K562 (cell line): ENCODE measurements around the gene SULT6B1. TPM values are rescaled to one million over a fixed set of nuclear protein-coding genes. Genes with fewer than 3 reads are reported as not detected.

Experiments used
- EP300 ChIP-seq: IDR thresholded peaks from 2 replicates; pipeline ENCODE4 v1.6.1; 2012; ENCODE audit warnings: low read length, improper control_type of control experiment
- ETV1 ChIP-seq: fragments of 450-650 bp; conservative IDR thresholded peaks from 2 replicates; pipeline ENCODE4 v1.6.1; 2016; ENCODE audit warnings: missing genetic modification characterization, control low read depth, low read depth, missing compliant biosample characterization
- HDAC2 ChIP-seq: fragments of 450-650 bp; IDR thresholded peaks from 2 replicates; pipeline ENCODE4 v1.6.1; 2016; ENCODE audit warnings: mild to moderate bottlenecking
- MAFG ChIP-seq: fragments of 450-650 bp; conservative IDR thresholded peaks from 2 replicates; pipeline ENCODE4 v1.6.1; 2016; ENCODE audit warnings: missing genetic modification characterization, missing compliant biosample characterization
- MAFK ChIP-seq: IDR thresholded peaks from 2 replicates; pipeline ENCODE4 v1.6.1; 2011; ENCODE audit warnings: low read length, improper control_type of control experiment
- MTA2 ChIP-seq: fragments of 450-650 bp; IDR thresholded peaks from 2 replicates; pipeline ENCODE4 v1.6.1; 2016; ENCODE audit warnings: low read depth
- SMAD3 ChIP-seq: fragments of 450-650 bp; formaldehyde crosslinking; conservative IDR thresholded peaks from 2 replicates; pipeline ENCODE4 v1.4.0; 2020; ENCODE audit warnings: mild to moderate bottlenecking
- SREBF1 ChIP-seq: fragments of 150-350 bp; IDR thresholded peaks from 2 replicates; pipeline ENCODE4 v1.6.1; 2014; ENCODE audit warnings: antibody characterized with exemption, low read depth, low read length, borderline replicate concordance
- SRSF7 ChIP-seq: fragments of 200-400 bp; formaldehyde crosslinking; optimal IDR thresholded peaks from 2 replicates; pipeline ENCODE3; 2017; ENCODE audit warnings: mild to moderate bottlenecking, low read depth, low read length
- STAT5A ChIP-seq: IDR thresholded peaks from 2 replicates; pipeline ENCODE4 v1.6.1; 2012; ENCODE audit warnings: low read length, inconsistent platforms, borderline replicate concordance
- TAL1 ChIP-seq: fragments of 450-650 bp; IDR thresholded peaks from 2 replicates; pipeline ENCODE4 v1.6.1; 2016; ENCODE audit warnings: mild to moderate bottlenecking
- U2AF1 ChIP-seq: fragments of 200-400 bp; formaldehyde crosslinking; optimal IDR thresholded peaks from 2 replicates; pipeline ENCODE3; 2017; ENCODE audit warnings: mild to moderate bottlenecking, low read depth, low read length, moderate library complexity
- YY1 ChIP-seq, 3 experiments: IDR thresholded peaks; 2 replicates each; pipeline ENCODE4 v1.6.1; 2011; ENCODE audit warnings: low read length in 2 of 3, mild to moderate bottlenecking in 2 of 3, moderate library complexity in 2 of 3, borderline replicate concordance in 1 of 3, control low read depth in 1 of 3, low read depth in 1 of 3; ENCODE audit not compliant: insufficient read depth in 3 of 3, insufficient replicate concordance in 2 of 3, control insufficient read depth in 1 of 3, insufficient read length in 1 of 3; ENCODE audit errors: extremely low read depth in 1 of 3
- ZNF197 ChIP-seq: fragments of 200-800 bp; sonication (Bioruptor generic); IDR thresholded peaks from 2 replicates; pipeline ENCODE4 v1.6.1; 2016; ENCODE audit warnings: low read depth, missing genetic modification characterization, missing compliant biosample characterization
- ZNF583 ChIP-seq: fragments of 250-450 bp; sonication (Bioruptor Pico); IDR thresholded peaks from 2 replicates; pipeline ENCODE4 v1.4.0; 2020
- ZNF77 ChIP-seq: fragments of 250-450 bp; sonication (Bioruptor Pico); IDR thresholded peaks from 2 replicates; pipeline ENCODE4 v1.5.0; 2020
- polyA plus RNA-seq, 8 experiments: library from polyadenylated mRNA; depleted of rRNA in 4 of 8; stranded (reverse) in 5 of 8; unstranded in 3 of 8; fragments of >200 nt; fragmentation: Nextera tagmentation in 2 of 8; fragmentation: Illumina TruSeq in 1 of 8; extraction: Ambion mirVana in 2 of 8; extraction: Trizol in 1 of 8; gene quantifications; 2 replicates each; pipeline versions ENCODE4 v1.2.1 to v1.2.3, GENCODE V29; 2011 to 2014; ENCODE audit warnings: inconsistent platforms in 1 of 8, missing spikeins in 1 of 8
- total RNA-seq, 7 experiments: library from RNA; depleted of rRNA in 6 of 7; stranded (reverse); fragments of >200 nt in 6 of 7; fragmentation: Illumina TruSeq in 2 of 7; extraction: Trizol in 2 of 7; gene quantifications; 2 replicates each; pipeline versions ENCODE4 v1.2.1 to v1.2.3, GENCODE V29; 2011 to 2021; ENCODE audit warnings: low replicate concordance in 1 of 7
- TF ChIP-seq, protein P1 (sequence below): fragments of 450-650 bp; formaldehyde crosslinking; IDR thresholded peaks from 2 replicates; pipeline ENCODE4 v1.4.0; 2020; ENCODE audit warnings: mild to moderate bottlenecking, moderate library complexity
- TF ChIP-seq, protein P2 (sequence below): sonication (generic); formaldehyde crosslinking; IDR thresholded peaks from 2 replicates; pipeline ENCODE4 v1.8.1; 2022; ENCODE audit warnings: missing genetic modification reagents
- TF ChIP-seq, protein P3 (sequence below): fragments of 450-650 bp; formaldehyde crosslinking; conservative IDR thresholded peaks from 2 replicates; pipeline ENCODE4 v1.4.0; 2022; ENCODE audit warnings: mild to moderate bottlenecking, missing genetic modification characterization
- TF ChIP-seq, protein P4 (sequence below): fragments of 450-650 bp; formaldehyde crosslinking; IDR thresholded peaks from 2 replicates; pipeline ENCODE4 v1.4.0; 2020; ENCODE audit warnings: mild to moderate bottlenecking, moderate library complexity

Gene SULT6B1
- total and polyA plus RNA-seq, 9 of the 15 experiments (the other 6 are each of a cell fraction or from before 2014, with no cell fraction given) = not detected

DNA sequence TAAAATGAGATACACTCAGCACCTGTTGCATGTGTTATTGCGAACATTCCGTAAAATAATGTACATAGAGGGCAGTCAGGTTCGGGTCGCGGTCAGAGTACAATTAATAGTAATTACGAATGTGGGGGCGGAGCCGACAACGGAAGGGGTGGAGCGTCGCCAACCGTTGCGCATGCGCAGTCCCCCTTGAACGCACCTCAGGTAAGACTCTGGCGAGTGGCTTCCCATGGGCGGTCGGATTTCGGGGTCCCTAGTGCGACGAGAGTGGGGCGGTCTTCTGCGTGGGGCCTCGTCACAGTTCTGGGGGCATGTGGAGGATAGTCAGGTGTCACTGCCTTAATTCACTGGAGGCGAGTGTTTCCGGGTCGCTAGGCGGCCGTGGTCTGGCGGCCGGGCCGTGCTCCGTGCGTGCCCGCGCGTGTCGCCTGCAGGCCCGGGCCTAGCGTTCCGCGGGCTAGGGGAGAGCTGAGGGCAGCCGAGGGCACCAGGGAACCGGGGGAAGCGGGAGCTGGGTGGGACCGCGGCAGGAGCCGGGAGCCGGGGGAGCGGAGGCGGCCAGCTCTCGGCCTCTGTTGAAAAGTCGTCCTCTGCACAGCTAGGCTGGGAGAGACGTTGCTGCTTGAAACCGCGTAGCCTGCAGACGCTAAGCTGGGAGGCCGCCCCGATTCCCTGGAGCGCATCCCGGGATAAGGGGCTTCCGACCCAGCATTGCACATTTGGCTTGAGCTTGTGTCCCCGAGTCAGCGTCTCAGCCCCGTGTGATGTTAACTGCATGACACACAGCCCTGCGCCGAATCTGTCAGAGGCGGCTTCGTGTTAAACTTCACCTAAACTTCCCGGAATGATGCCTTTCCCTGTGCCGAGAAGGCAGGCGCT is 8.1 kb upstream of the SULT6B1 start, which contains the start of gene CEBPZOS (continued):
- peak; percentile 41; the same call in 1 of the 2 replicates for TF ChIP-seq SMAD3
- no peak for TF ChIP-seq SREBF1
- no peak for TF ChIP-seq YY1 (IDR thresholded peaks at IDR 0.05; ENCODE audit: borderline replicate concordance in 1 of 3, control insufficient read depth in 1 of 3, extremely low read depth in 1 of 3, insufficient read depth in 3 of 3, insufficient read length in 1 of 3, insufficient replicate concordance in 2 of 3, low read depth in 1 of 3, low read length in 2 of 3)
- TF ChIP-seq, protein P1, sequence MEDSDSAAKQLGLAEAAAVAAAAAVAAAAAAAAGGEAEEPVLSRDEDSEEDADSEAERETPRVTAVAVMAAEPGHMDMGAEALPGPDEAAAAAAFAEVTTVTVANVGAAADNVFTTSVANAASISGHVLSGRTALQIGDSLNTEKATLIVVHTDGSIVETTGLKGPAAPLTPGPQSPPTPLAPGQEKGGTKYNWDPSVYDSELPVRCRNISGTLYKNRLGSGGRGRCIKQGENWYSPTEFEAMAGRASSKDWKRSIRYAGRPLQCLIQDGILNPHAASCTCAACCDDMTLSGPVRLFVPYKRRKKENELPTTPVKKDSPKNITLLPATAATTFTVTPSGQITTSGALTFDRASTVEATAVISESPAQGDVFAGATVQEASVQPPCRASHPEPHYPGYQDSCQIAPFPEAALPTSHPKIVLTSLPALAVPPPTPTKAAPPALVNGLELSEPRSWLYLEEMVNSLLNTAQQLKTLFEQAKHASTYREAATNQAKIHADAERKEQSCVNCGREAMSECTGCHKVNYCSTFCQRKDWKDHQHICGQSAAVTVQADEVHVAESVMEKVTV (CRISPR knock-in tag) = no peak
- no peak for TF ChIP-seq STAT5A
- TF ChIP-seq SRSF7 = no peak
- no peak for TF ChIP-seq ZNF77 (CRISPR knock-in tag)
- TF ChIP-seq MAFG (tag) = no peak
- TF ChIP-seq EP300 = no peak
- TF ChIP-seq, protein P2, sequence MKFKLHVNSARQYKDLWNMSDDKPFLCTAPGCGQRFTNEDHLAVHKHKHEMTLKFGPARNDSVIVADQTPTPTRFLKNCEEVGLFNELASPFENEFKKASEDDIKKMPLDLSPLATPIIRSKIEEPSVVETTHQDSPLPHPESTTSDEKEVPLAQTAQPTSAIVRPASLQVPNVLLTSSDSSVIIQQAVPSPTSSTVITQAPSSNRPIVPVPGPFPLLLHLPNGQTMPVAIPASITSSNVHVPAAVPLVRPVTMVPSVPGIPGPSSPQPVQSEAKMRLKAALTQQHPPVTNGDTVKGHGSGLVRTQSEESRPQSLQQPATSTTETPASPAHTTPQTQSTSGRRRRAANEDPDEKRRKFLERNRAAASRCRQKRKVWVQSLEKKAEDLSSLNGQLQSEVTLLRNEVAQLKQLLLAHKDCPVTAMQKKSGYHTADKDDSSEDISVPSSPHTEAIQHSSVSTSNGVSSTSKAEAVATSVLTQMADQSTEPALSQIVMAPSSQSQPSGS (CRISPR knock-in tag) = peak; percentile 15; the same call in 1 of the 2 replicates
- TF ChIP-seq MAFK = no peak
- no peak; the same call in 1 of the 2 replicates for TF ChIP-seq MTA2
- no peak for TF ChIP-seq HDAC2
- TF ChIP-seq, protein P3, sequence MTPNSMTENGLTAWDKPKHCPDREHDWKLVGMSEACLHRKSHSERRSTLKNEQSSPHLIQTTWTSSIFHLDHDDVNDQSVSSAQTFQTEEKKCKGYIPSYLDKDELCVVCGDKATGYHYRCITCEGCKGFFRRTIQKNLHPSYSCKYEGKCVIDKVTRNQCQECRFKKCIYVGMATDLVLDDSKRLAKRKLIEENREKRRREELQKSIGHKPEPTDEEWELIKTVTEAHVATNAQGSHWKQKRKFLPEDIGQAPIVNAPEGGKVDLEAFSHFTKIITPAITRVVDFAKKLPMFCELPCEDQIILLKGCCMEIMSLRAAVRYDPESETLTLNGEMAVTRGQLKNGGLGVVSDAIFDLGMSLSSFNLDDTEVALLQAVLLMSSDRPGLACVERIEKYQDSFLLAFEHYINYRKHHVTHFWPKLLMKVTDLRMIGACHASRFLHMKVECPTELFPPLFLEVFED = 0 out of 2 replicates have a peak, but pooled peaks have one; percentile 57
- TF ChIP-seq, protein P4, sequence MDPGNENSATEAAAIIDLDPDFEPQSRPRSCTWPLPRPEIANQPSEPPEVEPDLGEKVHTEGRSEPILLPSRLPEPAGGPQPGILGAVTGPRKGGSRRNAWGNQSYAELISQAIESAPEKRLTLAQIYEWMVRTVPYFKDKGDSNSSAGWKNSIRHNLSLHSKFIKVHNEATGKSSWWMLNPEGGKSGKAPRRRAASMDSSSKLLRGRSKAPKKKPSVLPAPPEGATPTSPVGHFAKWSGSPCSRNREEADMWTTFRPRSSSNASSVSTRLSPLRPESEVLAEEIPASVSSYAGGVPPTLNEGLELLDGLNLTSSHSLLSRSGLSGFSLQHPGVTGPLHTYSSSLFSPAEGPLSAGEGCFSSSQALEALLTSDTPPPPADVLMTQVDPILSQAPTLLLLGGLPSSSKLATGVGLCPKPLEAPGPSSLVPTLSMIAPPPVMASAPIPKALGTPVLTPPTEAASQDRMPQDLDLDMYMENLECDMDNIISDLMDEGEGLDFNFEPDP (CRISPR knock-in tag) = 0 out of 2 replicates have a peak, but pooled peaks have one; percentile 37
- no peak for TF ChIP-seq TAL1
- no peak for TF ChIP-seq ZNF197
- no peak for TF ChIP-seq ZNF583 (CRISPR knock-in tag)
- no peak for TF ChIP-seq ETV1 (tag)
- no peak for TF ChIP-seq U2AF1
